Dendritic cell treated with granulocyte-macrophage colony-stimulating factor and Interleukin-4, amounts not matched to agents 40 ng/mL and 50 ng/mL, for 4 days (primary cell): ENCODE data around the gene NADK.

ENCODE experiments used
- H3K27ac Mint-ChIP-seq: one replicate; pipeline ENCODE4 v1.8.0; 2022; ENCODE audit warnings: mild to moderate bottlenecking, mixed read lengths
- H3K27me3 Mint-ChIP-seq: one replicate; pipeline ENCODE4 v1.8.0; 2022; ENCODE audit warnings: mild to moderate bottlenecking, mixed read lengths
- H3K36me3 Mint-ChIP-seq: one replicate; pipeline ENCODE4 v1.8.0; 2022; ENCODE audit warnings: low read depth, mixed read lengths
- H3K4me1 Mint-ChIP-seq: one replicate; pipeline ENCODE4 v1.8.0; 2022; ENCODE audit warnings: low read depth, mixed read lengths
- H3K4me3 Mint-ChIP-seq: one replicate; pipeline ENCODE4 v1.8.0; 2022; ENCODE audit warnings: mild to moderate bottlenecking, moderate library complexity, mixed read lengths
- H3K9me3 Mint-ChIP-seq: one replicate; pipeline ENCODE4 v1.8.0; 2022; ENCODE audit warnings: mixed read lengths
- intact Hi-C: fragments of 100-400 bp; cut with micrococcal nuclease; formaldehyde crosslinking; loops from one replicate; pipeline ENCODE4 v1.15.0; 2022

The NADK gene

GRCh38 chr1:1797731-1798341 lies 19.6 kb upstream of the NADK start:
- Mint-ChIP-seq H3K36me3 (peaks cover 97% of the 10 kb centered on the region), H3K4me3 (no peak overlapping the region), H3K27ac (peak overlapping the region; percentile 6), H3K27me3 (no peaks in the 10 kb centered on the region), H3K4me1 (peaks cover 33% of the 10 kb centered on the region), H3K9me3 (no peaks in the 10 kb centered on the region)
- intact Hi-C loops = loop anchor here (10.0 kb wide), 1 partner anchor 47 kb away; no protein-coding TSS in a partner anchor

- Mint-ChIP-seq H3K27me3 (no peaks in the 10 kb centered on the region), H3K36me3 (peaks cover 97% of the 10 kb centered on the region), H3K27ac (peak overlapping the region; percentile 69), H3K4me1 (peaks cover 27% of the 10 kb centered on the region), H3K9me3 (no peaks in the 10 kb centered on the region), H3K4me3 (no peak overlapping the region)
- intact Hi-C loops = loop anchor here (10.0 kb wide), 1 partner anchor 48 kb away; no protein-coding TSS in a partner anchor
Observed at GRCh38 chr1:1796466-1796865, 18.2 kb upstream of the NADK start.

- no peak overlapping the region for H3K27ac Mint-ChIP-seq
- H3K9me3 Mint-ChIP-seq = no peaks in the 10 kb centered on the region
- peaks cover 97% of the 10 kb centered on the region for H3K36me3 Mint-ChIP-seq
- H3K4me1 Mint-ChIP-seq = peaks cover 19% of the 10 kb centered on the region
- no peak overlapping the region for H3K4me3 Mint-ChIP-seq
- no peaks in the 10 kb centered on the region for H3K27me3 Mint-ChIP-seq
- intact Hi-C loops = loop anchor here (10.0 kb wide), 1 partner anchor 50 kb away; no protein-coding TSS in a partner anchor
Observed at GRCh38 chr1:1794999-1795398, 16.7 kb upstream of the NADK start.

GRCh38 chr1:1793481-1794244 lies 15.4 kb upstream of the NADK start:
- intact Hi-C loops = loop anchor here (10.0 kb wide), 1 partner anchor 51 kb away; no protein-coding TSS in a partner anchor
- Mint-ChIP-seq H3K27me3 (no peaks in the 10 kb centered on the region), H3K4me1 (peaks cover 14% of the 10 kb centered on the region), H3K9me3 (no peaks in the 10 kb centered on the region), H3K27ac (no peak overlapping the region), H3K36me3 (peaks cover 100% of the 10 kb centered on the region), H3K4me3 (no peak overlapping the region)

- Mint-ChIP-seq H3K36me3 (peaks cover 97% of the 10 kb centered on the region), H3K4me1 (peaks cover 10% of the 10 kb centered on the region), H3K27me3 (no peaks in the 10 kb centered on the region), H3K27ac (no peak overlapping the region), H3K4me3 (no peak overlapping the region), H3K9me3 (no peaks in the 10 kb centered on the region)
- intact Hi-C loops = no loop called here
Observed at GRCh38 chr1:1788646-1789431, 10.6 kb upstream of the NADK start.

- Mint-ChIP-seq H3K4me3 (no peak overlapping the region), H3K9me3 (no peaks in the 10 kb centered on the region), H3K36me3 (peaks cover 97% of the 10 kb centered on the region), H3K27me3 (no peaks in the 10 kb centered on the region), H3K27ac (peak overlapping the region; percentile 19), H3K4me1 (peaks cover 17% of the 10 kb centered on the region)
- intact Hi-C loops = no loop called here
Observed at GRCh38 chr1:1788136-1788535, 9.9 kb upstream of the NADK start.

GRCh38 chr1:1786836-1787605 lies 8.8 kb upstream of the NADK start:
- H3K4me3 Mint-ChIP-seq = no peak overlapping the region
- H3K27me3 Mint-ChIP-seq = no peaks in the 10 kb centered on the region
- peaks cover 24% of the 10 kb centered on the region for H3K4me1 Mint-ChIP-seq
- intact Hi-C loops = no loop called here
- no peak overlapping the region for H3K27ac Mint-ChIP-seq
- no peaks in the 10 kb centered on the region for H3K9me3 Mint-ChIP-seq
- peaks cover 86% of the 10 kb centered on the region for H3K36me3 Mint-ChIP-seq

GRCh38 chr1:1785666-1786065 lies 7.4 kb upstream of the NADK start:
- Mint-ChIP-seq H3K27me3 (no peaks in the 10 kb centered on the region), H3K4me3 (no peak overlapping the region), H3K27ac (no peak overlapping the region), H3K36me3 (peaks cover 72% of the 10 kb centered on the region), H3K4me1 (peaks cover 38% of the 10 kb centered on the region), H3K9me3 (no peaks in the 10 kb centered on the region)
- intact Hi-C loops = no loop called here

GRCh38 chr1:1784933-1785332 lies 6.7 kb upstream of the NADK start:
- peaks cover 65% of the 10 kb centered on the region for H3K36me3 Mint-ChIP-seq

GRCh38 chr1:1783320-1783719 lies 5.0 kb upstream of the NADK start:
- peak overlapping the region; percentile 75 for H3K27ac Mint-ChIP-seq
- intact Hi-C loops = loop anchor here (5.0 kb wide), 1 partner anchor 104 kb away; no protein-coding TSS in a partner anchor

More at GRCh38 chr1:1784933-1785332, 6.7 kb upstream of the NADK start:
- Mint-ChIP-seq H3K4me3 (no peak overlapping the region), H3K27me3 (no peaks in the 10 kb centered on the region), H3K9me3 (no peaks in the 10 kb centered on the region), H3K4me1 (peaks cover 41% of the 10 kb centered on the region), H3K27ac (no peak overlapping the region)
- intact Hi-C loops = loop anchor here (5.0 kb wide), 1 partner anchor 102 kb away; no protein-coding TSS in a partner anchor

GRCh38 chr1:1782399-1783221 lies 4.3 kb upstream of the NADK start:
- intact Hi-C loops = loop anchor here (5.0 kb wide), 1 partner anchor 105 kb away; no protein-coding TSS in a partner anchor

More at GRCh38 chr1:1783320-1783719, 5.0 kb upstream of the NADK start:
- H3K27me3 Mint-ChIP-seq = no peaks in the 10 kb centered on the region
- H3K9me3 Mint-ChIP-seq = no peaks in the 10 kb centered on the region
- no peak overlapping the region for H3K4me3 Mint-ChIP-seq
- peaks cover 53% of the 10 kb centered on the region for H3K4me1 Mint-ChIP-seq
- peaks cover 61% of the 10 kb centered on the region for H3K36me3 Mint-ChIP-seq

GRCh38 chr1:1781526-1781903 lies 3.2 kb upstream of the NADK start:
- no peaks in the 10 kb centered on the region for H3K9me3 Mint-ChIP-seq
- peaks cover 49% of the 10 kb centered on the region for H3K36me3 Mint-ChIP-seq
- peaks cover 61% of the 10 kb centered on the region for H3K4me1 Mint-ChIP-seq
- H3K27ac Mint-ChIP-seq = peak overlapping the region; percentile 96
- H3K4me3 Mint-ChIP-seq = peak overlapping the region; percentile 84
- intact Hi-C loops = loop anchor here (5.0 kb wide), 1 partner anchor 106 kb away; no protein-coding TSS in a partner anchor
- no peaks in the 10 kb centered on the region for H3K27me3 Mint-ChIP-seq

More at GRCh38 chr1:1782399-1783221, 4.3 kb upstream of the NADK start:
- H3K9me3 Mint-ChIP-seq = no peaks in the 10 kb centered on the region
- peaks cover 54% of the 10 kb centered on the region for H3K36me3 Mint-ChIP-seq
- H3K4me1 Mint-ChIP-seq = peaks cover 52% of the 10 kb centered on the region
- H3K4me3 Mint-ChIP-seq = peak overlapping the region; percentile 60
- peak overlapping the region; percentile 75 for H3K27ac Mint-ChIP-seq
- H3K27me3 Mint-ChIP-seq = no peaks in the 10 kb centered on the region
